ENCODE results near the gene CADM1.

CADM1 gene

GRCh38 chr11:115249061-115249578 lies 255.1 kb downstream of the CADM1 start:
- DNase-seq (ENCODE audit: low spot score in 2 of 2) (no peak), ATAC-seq (no peak)
- no peaks in the 10 kb centered on the region for H3K36me3 Mint-ChIP-seq
- no peak overlapping the region for H3K4me3 Mint-ChIP-seq
- no peak overlapping the region for H3K27ac Mint-ChIP-seq
- H3K9me3 Mint-ChIP-seq = no peaks in the 10 kb centered on the region
- H3K4me1 Mint-ChIP-seq = no peaks in the 10 kb centered on the region

GRCh38 chr11:115247953-115248352 lies 256.3 kb downstream of the CADM1 start:
- H3K36me3 Mint-ChIP-seq = no peaks in the 10 kb centered on the region
- DNase-seq (ENCODE audit: low spot score in 2 of 2) = no peak
- H3K4me3 Mint-ChIP-seq = no peak overlapping the region
- no peak for ATAC-seq
- H3K9me3 Mint-ChIP-seq = no peaks in the 10 kb centered on the region
- H3K27ac Mint-ChIP-seq = no peak overlapping the region
- no peaks in the 10 kb centered on the region for H3K4me1 Mint-ChIP-seq

- ATAC-seq (no peak), DNase-seq (ENCODE audit: low spot score in 2 of 2) (no peak)
- no peak overlapping the region for H3K27ac Mint-ChIP-seq
- no peaks in the 10 kb centered on the region for H3K4me1 Mint-ChIP-seq
- H3K9me3 Mint-ChIP-seq = no peaks in the 10 kb centered on the region
- no peak overlapping the region for H3K4me3 Mint-ChIP-seq
- no peaks in the 10 kb centered on the region for H3K36me3 Mint-ChIP-seq
These were observed 256.9 kb downstream of the CADM1 start for GRCh38 chr11:115247361-115247760.

- ATAC-seq (no peak), DNase-seq (ENCODE audit: low spot score in 2 of 2) (no peak)
- H3K9me3 Mint-ChIP-seq = no peaks in the 10 kb centered on the region
- H3K36me3 Mint-ChIP-seq = no peaks in the 10 kb centered on the region
- no peaks in the 10 kb centered on the region for H3K4me1 Mint-ChIP-seq
- no peak overlapping the region for H3K27ac Mint-ChIP-seq
- H3K4me3 Mint-ChIP-seq = no peak overlapping the region
These were observed 259.5 kb downstream of the CADM1 start for GRCh38 chr11:115244758-115245157.

GRCh38 chr11:115244296-115244695 lies 259.9 kb downstream of the CADM1 start:
- DNase-seq (ENCODE audit: low spot score in 2 of 2) = no peak
- no peaks in the 10 kb centered on the region for H3K9me3 Mint-ChIP-seq
- H3K36me3 Mint-ChIP-seq = no peaks in the 10 kb centered on the region
- ATAC-seq = no peak
- no peak overlapping the region for H3K4me3 Mint-ChIP-seq
- no peaks in the 10 kb centered on the region for H3K4me1 Mint-ChIP-seq
- H3K27ac Mint-ChIP-seq = no peak overlapping the region

GRCh38 chr11:115242982-115243381 lies 261.2 kb downstream of the CADM1 start:
- no peak for ATAC-seq
- H3K36me3 Mint-ChIP-seq = no peaks in the 10 kb centered on the region

GRCh38 chr11:115241899-115242298 lies 262.3 kb downstream of the CADM1 start:
- Mint-ChIP-seq H3K4me1 (no peaks in the 10 kb centered on the region), H3K36me3 (no peaks in the 10 kb centered on the region), H3K4me3 (no peak overlapping the region), H3K9me3 (no peaks in the 10 kb centered on the region), H3K27ac (no peak overlapping the region)
- no peak for DNase-seq (ENCODE audit: low spot score in 2 of 2)
- ATAC-seq = no peak

More at GRCh38 chr11:115242982-115243381, 261.2 kb downstream of the CADM1 start:
- Mint-ChIP-seq H3K9me3 (no peaks in the 10 kb centered on the region), H3K4me3 (no peak overlapping the region), H3K27ac (no peak overlapping the region), H3K4me1 (no peaks in the 10 kb centered on the region)
- DNase-seq (ENCODE audit: low spot score in 2 of 2) = no peak

- ATAC-seq = no peak
- Mint-ChIP-seq H3K9me3 (no peaks in the 10 kb centered on the region), H3K4me3 (no peak overlapping the region), H3K4me1 (no peaks in the 10 kb centered on the region), H3K36me3 (no peaks in the 10 kb centered on the region), H3K27ac (no peak overlapping the region)
- DNase-seq (ENCODE audit: low spot score in 2 of 2) = no peak
These were observed 265.4 kb downstream of the CADM1 start for GRCh38 chr11:115238791-115239190.

- H3K27ac Mint-ChIP-seq = no peak overlapping the region
- DNase-seq (ENCODE audit: low spot score in 2 of 2) (no peak), ATAC-seq (no peak)
- H3K9me3 Mint-ChIP-seq = no peaks in the 10 kb centered on the region
- H3K4me1 Mint-ChIP-seq = no peaks in the 10 kb centered on the region
- no peak overlapping the region for H3K4me3 Mint-ChIP-seq
- H3K36me3 Mint-ChIP-seq = no peaks in the 10 kb centered on the region
These were observed 266.1 kb downstream of the CADM1 start for GRCh38 chr11:115238086-115238485.

- Mint-ChIP-seq H3K4me1 (no peaks in the 10 kb centered on the region), H3K27ac (no peak overlapping the region), H3K36me3 (no peaks in the 10 kb centered on the region), H3K9me3 (no peaks in the 10 kb centered on the region), H3K4me3 (no peak overlapping the region)
- ATAC-seq (no peak), DNase-seq (ENCODE audit: low spot score in 2 of 2) (no peak)
These were observed 266.6 kb downstream of the CADM1 start for GRCh38 chr11:115237578-115237977.

- Mint-ChIP-seq H3K27ac (no peak overlapping the region), H3K4me1 (no peaks in the 10 kb centered on the region), H3K9me3 (no peaks in the 10 kb centered on the region), H3K4me3 (no peak overlapping the region), H3K36me3 (no peaks in the 10 kb centered on the region)
- ATAC-seq = no peak
- DNase-seq (ENCODE audit: low spot score in 2 of 2) = no peak
These were observed 269.4 kb downstream of the CADM1 start for GRCh38 chr11:115234794-115235193.

GRCh38 chr11:115226556-115226955 lies 277.7 kb downstream of the CADM1 start:
- Mint-ChIP-seq H3K36me3 (no peaks in the 10 kb centered on the region), H3K27ac (no peak overlapping the region), H3K4me1 (peaks cover 22% of the 10 kb centered on the region), H3K9me3 (no peaks in the 10 kb centered on the region), H3K4me3 (no peak overlapping the region)
- no peak for DNase-seq (ENCODE audit: low spot score in 2 of 2)
- ATAC-seq = no peak

- no peak overlapping the region for H3K4me3 Mint-ChIP-seq
- peaks cover 25% of the 10 kb centered on the region for H3K4me1 Mint-ChIP-seq
- H3K36me3 Mint-ChIP-seq = no peaks in the 10 kb centered on the region
- DNase-seq (ENCODE audit: low spot score in 2 of 2) (no peak), ATAC-seq (no peak)
- no peaks in the 10 kb centered on the region for H3K9me3 Mint-ChIP-seq
- no peak overlapping the region for H3K27ac Mint-ChIP-seq
These were observed 279.7 kb downstream of the CADM1 start for GRCh38 chr11:115224551-115224950.

- no peaks in the 10 kb centered on the region for H3K36me3 Mint-ChIP-seq
- ATAC-seq (peak; percentile 60), DNase-seq (ENCODE audit: low spot score in 2 of 2) (no peak)
- H3K9me3 Mint-ChIP-seq = no peaks in the 10 kb centered on the region
- H3K27ac Mint-ChIP-seq = peak overlapping the region; percentile 85
- H3K4me1 Mint-ChIP-seq = peaks cover 27% of the 10 kb centered on the region
- peak overlapping the region; percentile 36 for H3K4me3 Mint-ChIP-seq
These were observed 281.2 kb downstream of the CADM1 start for GRCh38 chr11:115222863-115223530.

GRCh38 chr11:115222218-115222862 lies 281.9 kb downstream of the CADM1 start:
- ATAC-seq = peak; percentile 96

GRCh38 chr11:115221461-115222069 lies 282.6 kb downstream of the CADM1 start:
- Mint-ChIP-seq H3K4me3 (peak overlapping the region; percentile 36), H3K9me3 (no peaks in the 10 kb centered on the region), H3K4me1 (peaks cover 33% of the 10 kb centered on the region), H3K27ac (peak overlapping the region; percentile 85), H3K36me3 (no peaks in the 10 kb centered on the region)
- ATAC-seq (no peak), DNase-seq (ENCODE audit: low spot score in 2 of 2) (no peak)

More at GRCh38 chr11:115222218-115222862, 281.9 kb downstream of the CADM1 start:
- Mint-ChIP-seq H3K27ac (peak overlapping the region; percentile 85), H3K9me3 (no peaks in the 10 kb centered on the region), H3K36me3 (no peaks in the 10 kb centered on the region), H3K4me3 (peak overlapping the region; percentile 36), H3K4me1 (peaks cover 33% of the 10 kb centered on the region)
- DNase-seq (ENCODE audit: low spot score in 2 of 2) = peak; percentile 27 to 75
